ENCODE results near the gene RGS9. TPM values are rescaled to one million over a fixed set of nuclear protein-coding genes. Genes with fewer than 3 reads are reported as not detected.
"Not testable (repeated sequence)": the region's sequence is repeated elsewhere in the genome, so short reads cannot be mapped to it uniquely, and the experiment has no call there.

RGS9 gene
- total RNA-seq, 1 donor from 2014 or later: 7.9 TPM

DNA sequence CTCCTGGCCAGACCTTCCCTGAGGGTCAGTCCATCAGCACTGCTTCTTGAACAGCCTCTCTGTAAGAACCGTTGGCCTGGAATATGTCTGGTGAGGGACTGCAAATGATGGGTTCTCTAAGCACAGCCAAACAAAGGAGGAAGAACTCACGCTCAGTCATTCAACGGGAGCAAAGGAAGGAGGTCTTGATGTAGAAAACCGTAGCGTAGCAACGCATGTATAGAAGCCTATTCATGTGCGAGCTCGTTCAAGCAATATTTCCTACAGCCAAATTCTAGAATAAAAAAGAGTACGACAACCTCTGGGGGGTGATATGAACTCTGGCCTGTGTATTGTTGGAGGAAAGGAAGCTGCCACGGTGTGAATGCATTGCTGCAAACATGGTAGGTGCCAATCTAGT lies 64.2 kb downstream of the RGS9 start:
- DNase-seq (no peak), ATAC-seq (no peak)
- Histone ChIP-seq H3K36me3 (no peaks in the 10 kb centered on the region), H3K27ac (no peak overlapping the region), H3K27me3 (ENCODE audit: low read depth) (no peaks in the 10 kb centered on the region), H3K9me3 (no peaks in the 10 kb centered on the region), H3K4me3 (no peak overlapping the region), H3K4me1 (no peaks in the 10 kb centered on the region)
- TF ChIP-seq, protein P1, sequence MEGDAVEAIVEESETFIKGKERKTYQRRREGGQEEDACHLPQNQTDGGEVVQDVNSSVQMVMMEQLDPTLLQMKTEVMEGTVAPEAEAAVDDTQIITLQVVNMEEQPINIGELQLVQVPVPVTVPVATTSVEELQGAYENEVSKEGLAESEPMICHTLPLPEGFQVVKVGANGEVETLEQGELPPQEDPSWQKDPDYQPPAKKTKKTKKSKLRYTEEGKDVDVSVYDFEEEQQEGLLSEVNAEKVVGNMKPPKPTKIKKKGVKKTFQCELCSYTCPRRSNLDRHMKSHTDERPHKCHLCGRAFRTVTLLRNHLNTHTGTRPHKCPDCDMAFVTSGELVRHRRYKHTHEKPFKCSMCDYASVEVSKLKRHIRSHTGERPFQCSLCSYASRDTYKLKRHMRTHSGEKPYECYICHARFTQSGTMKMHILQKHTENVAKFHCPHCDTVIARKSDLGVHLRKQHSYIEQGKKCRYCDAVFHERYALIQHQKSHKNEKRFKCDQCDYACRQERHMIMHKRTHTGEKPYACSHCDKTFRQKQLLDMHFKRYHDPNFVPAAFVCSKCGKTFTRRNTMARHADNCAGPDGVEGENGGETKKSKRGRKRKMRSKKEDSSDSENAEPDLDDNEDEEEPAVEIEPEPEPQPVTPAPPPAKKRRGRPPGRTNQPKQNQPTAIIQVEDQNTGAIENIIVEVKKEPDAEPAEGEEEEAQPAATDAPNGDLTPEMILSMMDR (IDR thresholded peaks at IDR 0.05): no peak
- intact Hi-C loops (cut with DNase I): no loop called here

DNA sequence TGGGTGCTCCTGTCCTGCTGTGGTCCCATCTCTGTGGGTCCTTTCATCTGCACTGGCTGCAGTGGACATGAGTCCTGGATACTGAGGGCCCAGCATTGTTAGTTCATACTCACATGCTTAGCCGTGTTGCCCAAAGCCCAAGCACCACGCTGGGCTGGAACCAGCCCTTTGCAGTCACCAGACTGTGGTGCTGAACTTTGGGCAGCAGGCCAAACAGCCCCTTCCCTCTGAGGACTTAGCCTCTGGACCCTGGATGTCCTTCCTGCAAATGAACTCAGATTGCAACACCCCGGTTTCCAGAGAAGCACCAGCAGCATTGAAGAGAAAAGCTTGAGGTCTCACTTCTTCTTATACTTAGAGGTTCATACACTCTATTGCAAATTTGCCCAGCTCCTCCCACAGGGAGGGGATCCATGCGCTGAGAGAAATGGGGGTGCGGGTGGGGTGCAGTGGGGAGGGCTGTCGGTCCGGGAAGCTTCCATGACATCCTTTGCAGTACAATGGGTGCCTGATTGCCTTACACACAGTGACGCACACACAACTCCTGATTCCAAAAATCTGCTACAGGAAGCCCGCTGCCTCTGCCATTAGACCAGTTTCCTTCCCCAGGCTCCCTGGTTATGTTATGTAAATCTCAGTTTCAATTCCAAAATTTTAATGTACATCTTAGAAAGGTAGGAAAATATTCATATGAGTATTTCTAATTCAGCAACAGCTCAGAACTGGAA lies 65.8 kb downstream of the RGS9 start:
- ATAC-seq: peak in 1 of 2 donors; percentile 38
- intact Hi-C loops (cut with DNase I): no loop called here
- no peaks in the 10 kb centered on the region for H3K36me3 ChIP-seq
- no peak overlapping the region for H3K4me3 ChIP-seq
- no peak overlapping the region for H3K27ac ChIP-seq
- TF ChIP-seq, protein P1 (IDR thresholded peaks at IDR 0.05): no peak
- no peaks in the 10 kb centered on the region for H3K27me3 ChIP-seq (ENCODE audit: low read depth)
- H3K4me1 ChIP-seq: no peaks in the 10 kb centered on the region
- no peak for DNase-seq
- no peaks in the 10 kb centered on the region for H3K9me3 ChIP-seq

DNA sequence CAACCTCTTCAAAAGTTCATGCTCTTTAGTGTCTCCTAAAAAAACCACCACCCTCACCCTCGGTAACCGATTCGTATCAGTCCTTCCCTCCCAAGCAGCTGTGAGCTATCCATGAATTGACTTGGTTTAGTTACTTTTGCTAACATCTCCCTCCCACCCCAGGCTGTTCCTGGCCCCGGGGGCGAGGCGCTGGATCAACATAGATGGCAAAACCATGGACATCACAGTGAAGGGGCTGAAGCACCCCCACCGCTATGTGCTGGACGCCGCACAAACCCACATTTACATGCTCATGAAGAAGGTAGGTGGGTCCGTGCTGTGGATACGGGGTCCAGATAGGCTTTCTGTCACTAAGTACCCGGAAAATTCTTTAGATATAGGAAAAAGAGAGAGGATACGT lies 66.8 kb downstream of the RGS9 start:
- Histone ChIP-seq H3K27me3 (ENCODE audit: low read depth) (no peaks in the 10 kb centered on the region), H3K27ac (no peak overlapping the region), H3K4me3 (no peak overlapping the region), H3K9me3 (no peaks in the 10 kb centered on the region), H3K36me3 (no peaks in the 10 kb centered on the region), H3K4me1 (no peaks in the 10 kb centered on the region)
- DNase-seq: no peak
- intact Hi-C loops (cut with DNase I): no loop called here
- ATAC-seq: no peak
- TF ChIP-seq, protein P1 (IDR thresholded peaks at IDR 0.05): no peak

DNA sequence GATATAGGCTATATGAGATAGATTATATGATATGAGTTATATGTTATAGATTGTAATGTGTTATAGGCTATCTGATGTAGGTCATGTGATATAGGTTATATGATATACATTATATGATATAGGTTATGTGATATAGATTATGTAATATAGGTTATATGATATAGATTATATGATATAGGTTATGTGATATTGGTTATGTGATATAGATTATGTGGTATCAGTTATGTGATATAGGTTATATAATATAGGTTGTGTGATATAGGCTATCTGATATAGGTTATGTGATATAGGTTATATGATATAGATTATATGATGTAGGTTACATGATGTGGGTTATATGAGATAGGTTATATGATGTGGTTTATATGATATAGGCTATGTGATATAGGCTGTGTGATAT lies 68.5 kb downstream of the RGS9 start:
- no peaks in the 10 kb centered on the region for H3K4me1 ChIP-seq
- H3K9me3 ChIP-seq: no peaks in the 10 kb centered on the region
- ATAC-seq (no peak), DNase-seq (no peak)
- H3K4me3 ChIP-seq: no peak overlapping the region
- no peaks in the 10 kb centered on the region for H3K36me3 ChIP-seq
- intact Hi-C loops (cut with DNase I): no loop called here
- TF ChIP-seq, protein P1 (IDR thresholded peaks at IDR 0.05): no peak
- no peaks in the 10 kb centered on the region for H3K27me3 ChIP-seq (ENCODE audit: low read depth)
- no peak overlapping the region for H3K27ac ChIP-seq

DNA sequence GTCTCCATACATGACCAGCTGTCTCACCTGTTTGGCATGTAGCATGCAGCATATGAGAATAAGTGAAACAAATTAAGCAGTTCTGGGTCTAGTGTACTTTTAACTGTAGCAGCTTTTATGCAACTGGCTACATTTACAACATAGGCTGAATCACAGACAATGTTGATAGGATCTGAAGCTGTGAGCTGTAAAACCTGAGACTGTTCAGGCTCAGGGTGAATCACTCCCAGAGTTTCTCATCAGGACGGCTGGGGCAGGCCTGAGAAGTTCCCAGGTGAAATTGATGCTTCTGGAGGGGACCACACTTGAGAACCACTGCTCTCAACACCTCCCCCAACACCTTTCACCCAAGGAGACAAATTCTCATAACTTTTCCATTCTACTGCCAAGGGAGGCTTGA lies 70.3 kb downstream of the RGS9 start:
- H3K9me3 ChIP-seq; ATAC-seq; H3K4me3 ChIP-seq; H3K27me3 ChIP-seq (ENCODE audit: low read depth); H3K36me3 ChIP-seq; intact Hi-C loops (cut with DNase I); H3K27ac ChIP-seq; DNase-seq; H3K4me1 ChIP-seq: not testable (repeated sequence)

DNA sequence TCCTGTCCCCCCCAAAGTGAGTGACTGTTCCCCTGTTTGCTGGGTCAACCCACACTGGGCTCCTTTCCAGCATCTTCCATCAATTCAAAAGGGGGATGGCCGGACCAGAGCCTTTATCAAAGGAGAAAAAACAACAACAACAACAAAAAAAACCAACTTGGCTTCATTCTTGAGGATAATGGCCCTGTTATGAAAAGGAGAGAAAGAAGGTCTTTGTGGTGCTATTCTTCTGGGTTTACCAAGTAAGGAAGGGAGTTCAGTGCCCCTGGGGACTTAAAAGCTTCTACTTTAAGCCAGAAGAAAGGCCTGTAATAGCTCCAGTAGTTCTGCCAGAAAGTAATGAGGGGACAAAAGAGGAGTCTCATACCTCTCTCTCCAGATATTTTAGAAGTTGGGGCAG lies 71.5 kb downstream of the RGS9 start:
- TF ChIP-seq, protein P1 (IDR thresholded peaks at IDR 0.05): no peak
- Histone ChIP-seq H3K27ac (no peak overlapping the region), H3K27me3 (ENCODE audit: low read depth) (no peaks in the 10 kb centered on the region), H3K4me3 (no peak overlapping the region), H3K9me3 (no peaks in the 10 kb centered on the region), H3K36me3 (no peaks in the 10 kb centered on the region), H3K4me1 (no peaks in the 10 kb centered on the region)
- ATAC-seq: no peak
- intact Hi-C loops (cut with DNase I): no loop called here
- DNase-seq: no peak

Data from lower lobe of right lung (tissue), 2 donors.